Astrocyte of the spinal cord (primary cell): ENCODE results near the gene PITPNM3.

ENCODE experiments used
- DNase-seq: peaks from one replicate; pipeline ENCODE4 v3.0.0; 2011; ENCODE audit warnings: low read depth, low spot score
- H3K4me3 ChIP-seq: 2 replicates; pipeline ENCODE4 v1.5.1; 2011; ENCODE audit warnings: low read depth, mild to moderate bottlenecking, low read length, moderate library complexity
- in situ Hi-C: cut with HindIII; loops from 2 replicates; pipeline ENCODE4 v1.10.0; 2017; ENCODE audit warnings: low sequenced_read_pairs
- TF ChIP-seq, protein P1 (sequence below): IDR thresholded peaks from 2 replicates; pipeline ENCODE4 v1.5.1; 2012; ENCODE audit warnings: low read depth, mild to moderate bottlenecking, low read length, inconsistent platforms

The PITPNM3 gene

DNA sequence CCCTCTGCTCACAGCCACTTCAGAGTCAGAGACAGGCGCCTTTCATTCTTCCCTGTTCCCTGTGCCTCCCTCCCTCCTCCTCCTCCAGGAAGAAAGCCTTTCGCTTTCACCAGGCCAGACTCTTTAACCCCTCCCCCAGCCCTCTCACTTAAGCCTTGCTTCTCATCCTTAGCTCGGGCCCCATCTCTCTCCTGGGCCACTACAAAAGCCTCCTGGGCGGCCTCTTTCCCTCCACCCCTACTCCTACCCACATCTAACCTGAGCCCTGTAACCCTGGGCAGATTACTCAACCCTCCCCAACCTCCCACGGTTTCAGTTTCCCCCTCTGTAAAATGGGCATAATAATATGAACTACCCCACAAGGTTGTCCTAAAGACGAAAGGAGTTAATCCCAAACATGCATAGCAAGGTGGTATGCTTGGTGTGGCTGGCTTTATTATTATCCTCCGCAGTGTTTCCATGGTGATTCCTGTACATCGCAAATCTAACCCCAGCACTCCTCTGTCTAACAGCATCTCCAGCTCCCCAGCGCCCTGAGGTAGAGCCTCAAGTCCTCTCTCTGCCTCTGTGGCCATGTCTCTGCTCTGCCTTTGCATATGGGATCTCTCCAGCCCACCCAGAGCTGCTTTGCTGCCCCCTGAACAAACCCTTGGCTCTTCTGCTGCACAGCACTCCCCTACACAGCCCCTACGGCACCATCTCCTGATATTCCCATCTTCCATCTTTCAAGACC is 94.4 kb downstream of the PITPNM3 start:
- TF ChIP-seq, protein P1, sequence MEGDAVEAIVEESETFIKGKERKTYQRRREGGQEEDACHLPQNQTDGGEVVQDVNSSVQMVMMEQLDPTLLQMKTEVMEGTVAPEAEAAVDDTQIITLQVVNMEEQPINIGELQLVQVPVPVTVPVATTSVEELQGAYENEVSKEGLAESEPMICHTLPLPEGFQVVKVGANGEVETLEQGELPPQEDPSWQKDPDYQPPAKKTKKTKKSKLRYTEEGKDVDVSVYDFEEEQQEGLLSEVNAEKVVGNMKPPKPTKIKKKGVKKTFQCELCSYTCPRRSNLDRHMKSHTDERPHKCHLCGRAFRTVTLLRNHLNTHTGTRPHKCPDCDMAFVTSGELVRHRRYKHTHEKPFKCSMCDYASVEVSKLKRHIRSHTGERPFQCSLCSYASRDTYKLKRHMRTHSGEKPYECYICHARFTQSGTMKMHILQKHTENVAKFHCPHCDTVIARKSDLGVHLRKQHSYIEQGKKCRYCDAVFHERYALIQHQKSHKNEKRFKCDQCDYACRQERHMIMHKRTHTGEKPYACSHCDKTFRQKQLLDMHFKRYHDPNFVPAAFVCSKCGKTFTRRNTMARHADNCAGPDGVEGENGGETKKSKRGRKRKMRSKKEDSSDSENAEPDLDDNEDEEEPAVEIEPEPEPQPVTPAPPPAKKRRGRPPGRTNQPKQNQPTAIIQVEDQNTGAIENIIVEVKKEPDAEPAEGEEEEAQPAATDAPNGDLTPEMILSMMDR = no peak
- H3K4me3 ChIP-seq = no peak overlapping the region
- DNase-seq = no peak
- in situ Hi-C loops = no loop called here

DNA sequence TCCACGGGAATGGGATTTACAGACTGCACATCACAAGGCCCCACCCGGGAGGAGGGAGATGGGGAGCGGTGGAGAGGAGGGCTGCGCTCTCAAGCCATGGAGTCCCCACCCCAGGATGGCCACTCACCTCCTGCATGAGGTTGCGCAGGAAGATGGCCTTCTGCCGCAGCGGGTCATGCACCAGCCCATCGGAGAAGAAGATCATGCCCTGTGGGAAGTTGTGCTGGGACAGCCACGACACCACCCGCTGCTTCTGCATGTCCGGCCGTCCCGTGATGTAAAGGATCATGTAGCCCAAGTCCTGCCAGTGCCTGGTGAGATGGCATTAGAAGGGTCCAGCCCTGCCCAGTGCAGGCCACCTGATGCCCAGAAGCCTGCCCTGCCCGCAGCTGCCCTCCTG is 95.1 kb downstream of the PITPNM3 start:
- H3K4me3 ChIP-seq = no peak overlapping the region
- in situ Hi-C loops = no loop called here
- TF ChIP-seq, protein P1 = no peak
- DNase-seq = no peak

DNA sequence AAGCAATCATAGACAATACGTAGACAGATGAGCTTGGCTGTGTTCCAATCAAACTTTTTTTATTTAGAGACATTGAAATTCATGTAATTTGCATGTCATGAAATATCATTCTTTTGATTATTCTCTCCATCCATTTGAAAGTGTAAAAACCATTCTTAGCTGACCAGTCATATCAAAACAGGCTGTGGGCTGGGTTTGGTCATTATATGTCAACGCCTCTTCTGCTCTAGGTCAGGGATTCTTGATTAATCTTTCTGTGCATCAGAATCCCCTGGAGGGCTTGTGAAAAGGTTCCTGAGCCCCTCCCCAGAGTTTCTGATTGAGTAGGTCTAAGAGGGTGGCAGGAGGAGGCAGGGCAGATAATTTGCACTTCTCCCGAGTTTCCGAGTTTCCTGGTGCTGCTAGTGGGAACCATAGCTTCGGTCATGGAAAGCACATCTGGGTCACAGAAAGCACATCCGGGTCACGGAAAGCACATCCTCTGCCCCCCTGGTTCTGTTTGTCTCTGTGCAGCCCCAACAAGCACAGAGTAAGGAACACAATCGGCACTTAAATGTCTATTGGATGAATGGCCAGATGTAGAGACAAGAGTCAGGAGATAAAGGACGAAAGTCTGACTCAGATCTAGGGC is 95.7 kb downstream of the PITPNM3 start:
- in situ Hi-C loops = no loop called here
- H3K4me3 ChIP-seq = no peak overlapping the region
- TF ChIP-seq, protein P1 = no peak
- DNase-seq = no peak

DNA sequence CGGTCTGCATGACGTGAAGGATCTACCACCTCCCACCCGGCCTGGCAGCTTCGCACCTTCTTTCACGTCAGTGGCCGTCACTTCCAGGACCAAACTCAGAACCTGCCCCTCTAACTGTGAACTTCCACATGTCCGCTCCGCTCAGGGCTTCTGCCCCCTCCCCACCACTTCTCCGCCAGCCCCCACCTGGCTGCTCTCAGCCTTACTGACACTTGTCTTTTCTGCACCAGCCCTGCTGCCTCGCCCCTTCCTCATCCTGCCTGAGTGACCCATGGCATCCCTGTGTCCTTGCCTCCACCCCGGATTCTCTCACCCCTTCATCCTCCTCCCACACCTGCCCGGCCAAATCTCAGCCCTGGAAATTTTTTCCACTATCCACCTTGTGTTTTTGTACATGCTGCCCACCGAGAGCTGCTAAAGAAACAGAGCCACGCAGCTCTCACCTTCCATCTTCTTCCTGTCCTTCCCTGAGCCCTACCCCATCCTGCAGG is 97.8 kb downstream of the PITPNM3 start:
- in situ Hi-C loops = no loop called here
- H3K4me3 ChIP-seq = no peak overlapping the region
- TF ChIP-seq, protein P1 = no peak
- DNase-seq = no peak

DNA sequence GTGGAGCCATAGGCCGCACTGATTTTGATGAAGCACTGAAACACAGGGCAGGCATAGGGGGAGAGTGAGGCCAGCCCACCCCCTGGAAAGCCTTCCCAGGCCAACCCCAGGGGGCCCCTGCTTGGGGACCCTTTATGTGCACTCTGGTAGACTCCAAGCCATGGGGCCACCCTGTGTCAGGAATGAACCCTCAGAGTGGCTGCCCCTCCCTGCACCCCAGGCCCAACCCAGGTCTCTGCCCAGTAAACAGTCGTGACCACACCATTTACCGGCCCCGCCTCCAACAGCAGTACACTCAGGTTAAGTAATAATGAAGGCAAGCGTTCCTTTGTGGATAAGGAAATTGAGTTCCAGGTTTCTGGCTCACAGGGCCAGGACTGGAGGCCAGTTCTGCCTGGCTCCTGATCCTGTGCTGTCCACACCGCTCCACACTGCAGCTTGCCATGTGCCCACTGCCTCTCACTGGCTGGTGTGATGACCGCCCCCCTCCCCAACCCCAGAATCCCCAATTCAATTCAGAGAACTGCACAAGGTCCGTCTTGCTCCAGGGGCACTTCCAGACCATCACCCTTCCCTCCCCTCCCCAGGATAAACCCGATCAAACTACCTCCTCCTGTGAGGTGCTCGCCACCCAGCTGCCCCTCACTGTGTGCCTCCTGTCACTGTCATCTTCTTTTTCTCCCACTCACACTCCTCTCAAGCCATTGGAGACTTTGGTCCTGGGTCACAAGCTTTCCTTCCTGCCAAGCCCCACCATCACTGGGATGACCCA is 98.5 kb downstream of the PITPNM3 start:
- in situ Hi-C loops = no loop called here
- TF ChIP-seq, protein P1 = no peak
- DNase-seq = no peak
- no peak overlapping the region for H3K4me3 ChIP-seq

DNA sequence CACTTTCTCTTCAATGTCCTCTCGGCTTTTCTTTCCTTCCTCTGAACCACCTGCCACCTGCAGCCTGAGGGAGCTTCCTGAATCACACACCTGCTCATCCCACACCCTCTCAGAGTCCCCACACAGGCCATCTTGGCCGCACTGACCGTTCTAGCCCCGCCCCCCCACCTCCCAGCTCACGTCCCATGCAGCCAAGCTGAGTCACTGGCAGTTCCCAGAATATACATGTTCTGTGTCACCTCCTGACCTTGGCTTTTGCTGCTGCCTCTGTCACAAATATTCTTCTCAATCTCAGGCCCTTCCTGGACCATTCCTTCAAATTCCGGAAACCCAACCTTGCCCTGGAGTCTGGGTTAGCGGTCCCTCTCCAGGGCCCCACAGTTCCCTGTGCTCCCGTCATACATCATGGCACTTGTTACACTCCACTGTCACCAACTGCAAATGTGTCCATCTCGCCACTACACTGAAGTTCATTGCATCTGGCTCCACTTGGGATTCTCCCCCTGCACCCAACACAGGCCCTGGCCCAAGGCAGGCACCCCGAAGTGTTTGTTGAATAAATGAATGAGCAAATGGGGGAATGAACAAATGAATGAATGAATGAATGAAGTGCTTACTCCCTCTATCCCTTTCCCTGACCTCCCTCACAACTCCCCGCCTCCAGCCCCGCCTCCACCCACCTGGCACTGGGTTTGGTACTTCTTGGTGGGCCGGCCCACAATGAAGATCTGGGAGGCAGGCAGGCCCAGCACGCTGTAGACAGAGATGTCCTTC is 99.3 kb downstream of the PITPNM3 start:
- DNase-seq = peak; percentile 28

More for the DNA sequence above, 99.3 kb downstream of the PITPNM3 start:
- no peak overlapping the region for H3K4me3 ChIP-seq
- TF ChIP-seq, protein P1 = no peak
- in situ Hi-C loops = no loop called here
